Activated gamma-delta T cell treated with anti-CD3 and anti-CD28 coated beads, Interleukin-2, amount 50 U/mL, for 16 hours (primary cell): ENCODE data around the gene ME3.
"Not testable (repeated sequence)": the region's sequence is repeated elsewhere in the genome, so short reads cannot be mapped to it uniquely, and the experiment has no call there.

Experiments
- DNase-seq: peaks from one replicate; pipeline ENCODE4 v3.0.0-alpha.2; 2020; ENCODE audit warnings: low read depth

ME3 gene

GRCh38 chr11:86558207-86558606, 114.2 kb downstream of the ME3 start:
- no peak for DNase-seq

- DNase-seq, result no peak
Measured at GRCh38 chr11:86555866-86556265, 116.5 kb downstream of the ME3 start.

GRCh38 chr11:86555401-86555800, 117.0 kb downstream of the ME3 start:
- no peak for DNase-seq

- no peak for DNase-seq
Measured at GRCh38 chr11:86553265-86553664, 119.2 kb downstream of the ME3 start.

- no peak for DNase-seq
Measured at GRCh38 chr11:86551288-86552092, 120.9 kb downstream of the ME3 start.

- no peak for DNase-seq
Measured at GRCh38 chr11:86550757-86551156, 121.7 kb downstream of the ME3 start.

- no peak for DNase-seq
Measured at GRCh38 chr11:86548271-86548917, 124.0 kb downstream of the ME3 start.

GRCh38 chr11:86547727-86548126, 124.7 kb downstream of the ME3 start:
- DNase-seq, result no peak

- DNase-seq, result not testable (repeated sequence)
Measured at GRCh38 chr11:86541299-86541698, 131.1 kb downstream of the ME3 start.

GRCh38 chr11:86538223-86538548, 134.2 kb downstream of the ME3 start:
- DNase-seq, result no peak

- DNase-seq, result no peak
Measured at GRCh38 chr11:86537541-86538222, 134.7 kb downstream of the ME3 start.

- no peak for DNase-seq
Measured at GRCh38 chr11:86535773-86536172, 136.6 kb downstream of the ME3 start.

- no peak for DNase-seq
Measured at GRCh38 chr11:86524620-86525352, 147.6 kb downstream of the ME3 start.

GRCh38 chr11:86523738-86524619, 148.4 kb downstream of the ME3 start:
- no peak for DNase-seq

- DNase-seq, result not testable (repeated sequence)
Measured at GRCh38 chr11:86522512-86522911, 149.9 kb downstream of the ME3 start.

GRCh38 chr11:86519064-86519911, 153.1 kb downstream of the ME3 start:
- no peak for DNase-seq

- DNase-seq, result no peak
Measured at GRCh38 chr11:86518211-86518610, 154.2 kb downstream of the ME3 start.

- no peak for DNase-seq
Measured at GRCh38 chr11:86517557-86517956, 154.9 kb downstream of the ME3 start.

- DNase-seq, result no peak
Measured at GRCh38 chr11:86515297-86516094, 156.9 kb downstream of the ME3 start.

- no peak for DNase-seq
Measured at GRCh38 chr11:86514453-86514852, 158.0 kb downstream of the ME3 start.
